Astrocyte of the cerebellum (primary cell): ENCODE results near the gene NTN3.

Experiments
- DNase-seq: peaks from one replicate; pipeline ENCODE4 v3.0.0-alpha.2; 2011; ENCODE audit warnings: low read depth
- H3K4me3 ChIP-seq: 2 replicates; pipeline ENCODE4 v1.5.1; 2011; ENCODE audit warnings: mild to moderate bottlenecking, low read depth, low read length, moderate library complexity
- in situ Hi-C: cut with HindIII; loops from 2 replicates; pipeline ENCODE4 v1.10.0; 2017; ENCODE audit warnings: low sequenced_read_pairs
- TF ChIP-seq, protein P1 (sequence below): IDR thresholded peaks from 2 replicates; pipeline ENCODE4 v1.5.1; 2012; ENCODE audit warnings: low read length, low read depth, moderate library complexity, mild to moderate bottlenecking; ENCODE audit errors: missing control alignments

Gene NTN3

DNA sequence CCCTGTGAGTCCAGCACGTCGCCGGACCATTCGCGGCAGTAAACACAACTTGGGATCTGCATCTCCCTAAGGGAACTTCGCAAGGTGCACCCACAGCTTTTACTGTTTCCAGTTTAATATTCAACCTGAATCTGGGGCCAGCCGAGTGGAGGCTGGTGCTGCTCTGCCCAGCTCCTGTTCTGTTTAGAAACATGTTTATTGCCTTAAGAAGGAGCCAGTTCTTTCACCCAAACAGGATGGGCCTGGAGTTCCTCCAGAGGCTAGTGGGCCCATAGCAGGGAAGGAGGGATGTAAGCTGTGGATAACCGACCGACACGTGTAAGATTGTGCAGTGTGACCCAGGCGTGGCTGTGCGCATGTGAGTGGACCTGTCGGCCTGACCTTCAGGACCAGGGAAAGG lies 21.2 kb downstream of the NTN3 start:
- H3K4me3 ChIP-seq: no peak overlapping the region
- in situ Hi-C loops: no loop called here
- TF ChIP-seq, protein P1, sequence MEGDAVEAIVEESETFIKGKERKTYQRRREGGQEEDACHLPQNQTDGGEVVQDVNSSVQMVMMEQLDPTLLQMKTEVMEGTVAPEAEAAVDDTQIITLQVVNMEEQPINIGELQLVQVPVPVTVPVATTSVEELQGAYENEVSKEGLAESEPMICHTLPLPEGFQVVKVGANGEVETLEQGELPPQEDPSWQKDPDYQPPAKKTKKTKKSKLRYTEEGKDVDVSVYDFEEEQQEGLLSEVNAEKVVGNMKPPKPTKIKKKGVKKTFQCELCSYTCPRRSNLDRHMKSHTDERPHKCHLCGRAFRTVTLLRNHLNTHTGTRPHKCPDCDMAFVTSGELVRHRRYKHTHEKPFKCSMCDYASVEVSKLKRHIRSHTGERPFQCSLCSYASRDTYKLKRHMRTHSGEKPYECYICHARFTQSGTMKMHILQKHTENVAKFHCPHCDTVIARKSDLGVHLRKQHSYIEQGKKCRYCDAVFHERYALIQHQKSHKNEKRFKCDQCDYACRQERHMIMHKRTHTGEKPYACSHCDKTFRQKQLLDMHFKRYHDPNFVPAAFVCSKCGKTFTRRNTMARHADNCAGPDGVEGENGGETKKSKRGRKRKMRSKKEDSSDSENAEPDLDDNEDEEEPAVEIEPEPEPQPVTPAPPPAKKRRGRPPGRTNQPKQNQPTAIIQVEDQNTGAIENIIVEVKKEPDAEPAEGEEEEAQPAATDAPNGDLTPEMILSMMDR: no peak
- DNase-seq: no peak

DNA sequence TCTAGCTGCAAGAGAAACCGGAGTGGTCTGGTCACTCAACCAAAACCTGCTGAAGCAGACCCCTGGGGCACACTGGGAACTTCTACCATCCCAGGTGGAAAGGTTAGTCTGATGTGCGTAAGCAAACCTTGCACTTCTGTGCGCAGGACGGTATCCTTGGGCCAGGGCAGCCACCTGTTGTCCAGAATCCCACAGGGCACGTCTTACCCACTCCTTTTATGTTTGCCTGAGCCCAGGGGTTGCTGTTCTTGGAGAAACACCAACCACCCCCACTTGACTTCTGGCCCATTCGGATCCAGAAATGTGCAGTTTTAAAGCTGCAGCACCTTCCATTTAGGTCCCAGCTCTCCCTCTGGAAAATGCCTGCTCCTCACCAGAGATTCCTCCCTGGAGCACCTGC lies 22.5 kb downstream of the NTN3 start:
- no peak for DNase-seq
- H3K4me3 ChIP-seq: no peak overlapping the region
- TF ChIP-seq, protein P1: no peak
- in situ Hi-C loops: no loop called here

DNA sequence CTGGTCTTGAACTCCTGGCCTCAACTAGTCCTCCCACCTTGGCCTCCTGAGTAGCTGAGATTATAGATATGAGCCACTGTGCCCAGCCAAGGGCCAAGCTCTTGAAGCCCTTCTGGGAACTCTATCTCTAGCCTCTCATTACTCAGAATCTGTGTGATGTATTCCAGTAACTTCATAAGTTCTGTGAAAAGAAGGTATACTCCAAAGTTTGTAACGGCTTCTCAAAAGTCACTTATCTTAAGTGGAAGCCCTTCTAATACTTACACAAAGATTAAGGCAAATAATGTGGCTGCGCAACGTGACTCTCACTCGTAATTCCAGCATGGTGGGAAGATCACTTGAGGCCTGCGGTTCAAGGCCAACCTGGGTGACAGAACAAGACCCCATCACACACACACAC lies 23.5 kb downstream of the NTN3 start:
- in situ Hi-C loops: no loop called here
- H3K4me3 ChIP-seq: no peak overlapping the region
- no peak for DNase-seq
- TF ChIP-seq, protein P1: no peak

DNA sequence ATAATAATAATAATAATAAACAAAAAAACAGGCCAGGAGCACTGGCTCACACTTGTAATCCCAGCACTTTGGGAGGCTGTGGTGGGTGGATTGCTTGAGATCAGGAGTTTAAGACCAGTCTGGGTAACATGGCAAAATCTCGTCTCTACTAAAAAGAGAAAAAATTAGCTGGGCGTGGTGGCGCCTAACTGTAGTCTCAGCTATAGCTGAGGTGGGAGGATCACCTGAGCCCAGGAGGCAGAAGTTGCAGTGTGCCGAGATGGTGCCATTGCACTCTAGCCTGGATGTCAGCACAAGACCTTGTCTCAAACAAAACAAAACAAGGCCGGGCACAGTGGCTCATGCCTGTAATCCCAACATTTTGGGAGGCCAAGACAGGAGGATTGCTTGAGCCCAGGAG lies 23.9 kb downstream of the NTN3 start:
- in situ Hi-C loops: no loop called here
- TF ChIP-seq, protein P1: no peak
- no peak for DNase-seq
- no peak overlapping the region for H3K4me3 ChIP-seq

DNA sequence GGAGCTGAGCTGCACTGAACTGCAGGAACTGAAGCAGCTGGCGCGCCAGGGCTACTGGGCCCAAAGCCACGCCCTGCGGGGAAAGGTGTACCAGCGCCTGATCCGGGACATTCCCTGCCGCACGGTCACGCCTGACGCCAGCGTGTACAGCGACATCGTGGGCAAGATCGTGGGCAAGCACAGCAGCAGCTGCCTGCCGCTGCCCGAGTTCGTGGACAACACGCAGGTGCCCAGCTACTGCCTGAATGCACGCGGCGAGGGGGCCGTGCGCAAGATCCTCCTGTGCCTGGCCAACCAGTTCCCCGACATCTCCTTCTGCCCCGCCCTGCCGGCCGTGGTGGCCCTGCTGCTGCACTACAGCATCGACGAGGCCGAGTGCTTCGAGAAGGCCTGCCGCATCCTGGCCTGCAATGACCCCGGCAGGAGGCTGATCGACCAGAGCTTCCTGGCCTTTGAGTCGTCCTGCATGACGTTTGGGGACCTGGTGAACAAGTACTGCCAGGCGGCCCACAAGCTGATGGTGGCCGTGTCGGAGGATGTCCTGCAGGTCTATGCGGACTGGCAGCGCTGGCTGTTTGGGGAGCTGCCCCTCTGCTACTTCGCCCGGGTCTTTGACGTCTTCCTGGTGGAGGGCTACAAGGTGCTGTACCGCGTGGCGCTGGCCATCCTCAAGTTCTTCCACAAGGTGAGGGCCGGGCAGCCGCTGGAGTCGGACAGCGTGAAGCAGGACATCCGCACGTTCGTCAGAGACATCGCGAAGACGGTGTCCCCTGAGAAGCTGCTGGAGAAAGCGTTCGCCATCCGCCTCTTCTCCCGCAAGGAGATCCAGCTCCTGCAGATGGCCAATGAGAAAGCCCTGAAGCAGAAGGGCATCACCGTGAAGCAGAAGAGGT lies 25.4 kb downstream of the NTN3 start:
- TF ChIP-seq, protein P1: no peak
- no peak for DNase-seq
- no peak overlapping the region for H3K4me3 ChIP-seq
- in situ Hi-C loops: no loop called here

DNA sequence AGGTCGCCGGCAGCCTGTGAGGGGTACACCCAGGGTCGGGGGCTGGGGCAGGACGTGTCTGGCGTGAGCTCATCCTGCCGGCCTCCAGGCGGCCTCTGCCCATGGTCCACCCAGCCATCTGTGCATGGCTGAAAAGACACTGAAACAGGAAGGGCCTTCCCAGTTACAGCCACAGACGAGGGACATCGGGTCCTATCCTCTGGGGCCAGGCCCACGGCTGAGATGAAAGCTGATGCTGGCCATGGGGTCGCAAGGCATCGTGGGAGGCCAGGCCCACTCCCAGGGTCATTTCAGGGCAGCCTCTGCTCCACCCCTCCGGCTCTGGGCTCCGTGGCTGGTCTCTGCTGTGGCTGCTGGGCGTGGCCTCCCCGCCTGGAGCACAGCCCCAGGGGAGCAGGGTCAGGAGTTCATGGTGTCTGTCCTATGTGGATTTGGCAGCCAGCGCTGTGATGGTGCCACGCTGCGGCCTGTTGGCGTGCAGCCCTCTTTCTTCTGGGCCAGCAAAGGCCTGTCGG lies 26.1 kb downstream of the NTN3 start:
- DNase-seq: no peak
- TF ChIP-seq, protein P1: no peak
- no peak overlapping the region for H3K4me3 ChIP-seq
- in situ Hi-C loops: no loop called here
